ENCODE measurements around the gene NEMF. TPM values are rescaled to one million over a fixed set of nuclear protein-coding genes. Genes with fewer than 3 reads are reported as not detected.
"Not testable (repeated sequence)": the region's sequence is repeated elsewhere in the genome, so short reads cannot be mapped to it uniquely, and the experiment has no call there.

The NEMF gene
- total RNA-seq, 1 donor from 2014 or later = 94.9 TPM

GRCh38 chr14:49880267-49881064 lies 27.9 kb upstream of the NEMF start:
- no peak overlapping the region for H3K27ac Mint-ChIP-seq
- no peaks in the 10 kb centered on the region for H3K36me3 Mint-ChIP-seq
- no peaks in the 10 kb centered on the region for H3K9me3 Mint-ChIP-seq

GRCh38 chr14:49879646-49880204 lies 27.1 kb upstream of the NEMF start:
- no peaks in the 10 kb centered on the region for H3K27me3 Mint-ChIP-seq (ENCODE audit: low read depth)
- no peak overlapping the region for H3K4me3 Mint-ChIP-seq
- DNase-seq (ENCODE audit: low spot score in 2 of 2, unreplicated experiment in 2 of 2) = no peak
- no peaks in the 10 kb centered on the region for H3K9me3 Mint-ChIP-seq
- no peak overlapping the region for H3K27ac Mint-ChIP-seq
- H3K4me1 Mint-ChIP-seq = peaks cover 5% of the 10 kb centered on the region
- no peaks in the 10 kb centered on the region for H3K36me3 Mint-ChIP-seq
- TF ChIP-seq CTCF (IDR thresholded peaks at IDR 0.05; ENCODE audit: unreplicated experiment) = peak; percentile 49

More at GRCh38 chr14:49880267-49881064, 27.9 kb upstream of the NEMF start:
- no peak for TF ChIP-seq CTCF (IDR thresholded peaks at IDR 0.05; ENCODE audit: unreplicated experiment)
- no peak for DNase-seq (ENCODE audit: low spot score in 2 of 2, unreplicated experiment in 2 of 2)
- H3K4me1 Mint-ChIP-seq = peaks cover 5% of the 10 kb centered on the region
- H3K4me3 Mint-ChIP-seq = no peak overlapping the region
- H3K27me3 Mint-ChIP-seq (ENCODE audit: low read depth) = no peaks in the 10 kb centered on the region

DNA sequence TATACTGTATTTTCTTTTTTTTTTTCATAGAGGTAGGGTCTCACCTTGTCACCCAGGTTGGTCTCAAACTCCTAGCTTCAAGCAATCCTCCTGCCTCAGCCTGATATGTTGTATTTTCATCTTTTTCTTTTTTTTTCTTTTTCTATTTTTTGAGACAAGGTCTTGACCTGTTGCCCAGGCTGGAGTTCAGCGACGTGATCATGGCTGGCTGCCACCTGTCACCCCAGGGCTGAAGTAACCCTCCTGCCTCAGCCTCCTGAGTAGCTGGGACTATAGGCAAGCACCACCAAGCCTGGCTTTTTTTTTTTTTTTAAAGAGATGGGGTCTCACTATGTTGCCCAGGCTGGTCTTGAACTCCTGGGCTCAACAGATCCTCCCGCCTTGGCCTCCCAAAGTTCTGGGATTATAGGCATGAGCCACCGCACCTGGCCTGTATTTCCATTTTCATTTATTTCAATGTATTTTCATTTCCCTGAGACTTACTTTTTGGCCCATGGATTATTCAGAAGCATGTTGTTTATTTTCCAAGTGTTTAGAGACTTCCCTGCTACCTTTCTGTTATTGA lies 24.1 kb upstream of the NEMF start:
- no peak overlapping the region for H3K4me3 Mint-ChIP-seq
- no peak for DNase-seq (ENCODE audit: low spot score in 2 of 2, unreplicated experiment in 2 of 2)
- no peaks in the 10 kb centered on the region for H3K27me3 Mint-ChIP-seq (ENCODE audit: low read depth)
- peaks cover 5% of the 10 kb centered on the region for H3K4me1 Mint-ChIP-seq
- no peaks in the 10 kb centered on the region for H3K9me3 Mint-ChIP-seq
- H3K27ac Mint-ChIP-seq = no peak overlapping the region
- H3K36me3 Mint-ChIP-seq = no peaks in the 10 kb centered on the region
- no peak for TF ChIP-seq CTCF (IDR thresholded peaks at IDR 0.05; ENCODE audit: unreplicated experiment)

DNA sequence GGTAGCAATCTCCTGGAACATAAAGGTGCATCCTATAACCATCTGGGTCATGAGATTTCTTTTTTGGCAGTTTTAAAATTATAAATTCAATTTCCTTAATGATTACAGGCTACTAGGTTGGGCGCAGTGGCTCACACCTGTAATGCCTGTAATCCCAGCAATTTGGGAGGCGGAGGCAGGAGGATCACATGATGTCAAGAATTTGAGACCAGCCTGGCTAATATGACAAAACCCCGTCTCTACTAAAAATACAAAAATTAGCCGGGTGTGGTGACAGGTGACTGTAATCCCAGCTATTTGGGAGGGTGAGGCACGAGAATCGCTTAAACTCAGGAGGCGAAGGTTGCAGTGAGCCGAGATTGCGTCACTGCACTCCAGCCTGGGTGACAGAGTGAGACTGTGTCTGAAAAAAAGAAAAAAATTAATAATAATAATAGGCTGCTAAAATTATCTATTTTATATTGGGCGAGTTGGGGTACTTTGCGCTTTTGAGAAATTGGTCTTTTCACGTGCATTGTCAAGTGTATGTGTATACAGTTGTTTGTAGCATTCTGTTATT lies 23.1 kb upstream of the NEMF start:
- H3K4me1 Mint-ChIP-seq = peaks cover 4% of the 10 kb centered on the region
- H3K4me3 Mint-ChIP-seq = no peak overlapping the region
- no peak for TF ChIP-seq CTCF (IDR thresholded peaks at IDR 0.05; ENCODE audit: unreplicated experiment)
- no peaks in the 10 kb centered on the region for H3K36me3 Mint-ChIP-seq
- DNase-seq (ENCODE audit: low spot score in 2 of 2, unreplicated experiment in 2 of 2) = no peak
- H3K27me3 Mint-ChIP-seq (ENCODE audit: low read depth) = no peaks in the 10 kb centered on the region
- H3K9me3 Mint-ChIP-seq = no peaks in the 10 kb centered on the region
- H3K27ac Mint-ChIP-seq = no peak overlapping the region

DNA sequence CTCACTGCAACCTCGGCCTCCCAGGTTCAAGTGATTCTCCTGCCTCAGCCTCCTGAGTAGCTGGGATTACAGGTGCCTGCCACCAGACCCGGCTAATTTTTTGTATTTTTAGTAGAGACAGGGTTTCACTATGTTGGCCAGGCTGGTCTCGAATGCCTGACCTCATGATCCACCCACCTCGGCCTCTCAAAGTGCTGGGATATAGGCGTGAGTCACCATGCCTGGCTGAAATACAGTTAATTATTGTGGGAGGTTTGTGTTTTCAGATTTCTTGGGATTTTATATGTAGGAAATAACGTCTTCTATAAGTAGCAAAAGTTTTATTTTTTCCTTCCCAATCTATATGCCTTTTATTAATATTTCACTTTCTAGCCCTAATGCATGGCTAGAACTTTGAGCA lies 21.0 kb upstream of the NEMF start:
- H3K27ac Mint-ChIP-seq; DNase-seq (ENCODE audit: low spot score in 2 of 2, unreplicated experiment in 2 of 2); H3K4me3 Mint-ChIP-seq; H3K27me3 Mint-ChIP-seq (ENCODE audit: low read depth); H3K4me1 Mint-ChIP-seq; H3K36me3 Mint-ChIP-seq; H3K9me3 Mint-ChIP-seq: not testable (repeated sequence)

- TF ChIP-seq CTCF (IDR thresholded peaks at IDR 0.05; ENCODE audit: unreplicated experiment) = no peak
- Mint-ChIP-seq H3K27me3 (ENCODE audit: low read depth) (no peaks in the 10 kb centered on the region), H3K27ac (no peak overlapping the region)
Observed at GRCh38 chr14:49870908-49871307, 18.3 kb upstream of the NEMF start.

More at GRCh38 chr14:49870908-49871307, 18.3 kb upstream of the NEMF start:
- DNase-seq (ENCODE audit: low spot score in 2 of 2, unreplicated experiment in 2 of 2) = no peak
- H3K4me1 Mint-ChIP-seq = peaks cover 12% of the 10 kb centered on the region
- H3K36me3 Mint-ChIP-seq = no peaks in the 10 kb centered on the region
- H3K9me3 Mint-ChIP-seq = no peaks in the 10 kb centered on the region
- H3K4me3 Mint-ChIP-seq = no peak overlapping the region
